SKM-1 treated with dmso at 0.1 percent for 144 hours (cell line): ENCODE results near the gene ANGEL2.

ENCODE experiments used
- DNase-seq: peaks from one replicate; lab custom pipeline; 2025; ENCODE audit not compliant: unreplicated experiment; lab: John Stamatoyannopoulos, UW

Gene ANGEL2

DNA sequence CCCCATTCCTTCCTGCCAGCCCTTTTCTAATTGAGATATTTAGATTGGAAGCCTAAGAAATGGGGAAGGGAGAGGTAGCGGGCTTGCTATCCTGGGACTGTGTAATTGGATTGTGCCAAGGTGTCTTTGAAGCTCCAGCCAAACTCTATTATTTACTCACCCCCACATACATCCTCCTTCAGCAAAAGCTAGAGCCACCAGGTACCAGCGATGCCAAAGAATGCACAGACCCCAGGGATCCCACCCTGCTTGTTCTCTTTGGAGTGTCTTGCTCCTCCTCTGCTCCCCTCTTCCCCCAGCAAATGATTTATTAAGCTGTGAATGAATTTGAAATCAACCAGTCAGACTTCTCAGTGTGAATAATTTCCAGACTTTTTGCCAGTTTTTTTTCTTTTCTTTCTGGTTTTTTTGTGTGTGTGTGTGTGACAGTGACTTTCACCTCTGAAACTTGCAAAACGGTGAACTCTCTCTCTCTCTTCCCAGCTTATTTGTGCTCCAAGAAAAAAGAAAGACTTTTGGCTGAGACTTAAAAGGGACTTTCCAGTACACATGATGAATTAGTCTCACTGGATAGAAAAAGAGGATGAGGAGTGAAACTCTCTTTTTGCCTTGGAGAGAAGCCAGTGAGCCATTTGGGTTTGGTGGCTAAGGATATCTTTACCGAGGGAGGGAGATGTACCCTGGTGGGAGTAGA, 63.6 kb downstream of the ANGEL2 start:
- no peak for DNase-seq

GRCh38 chr1:212951126-212951946, 64.3 kb downstream of the ANGEL2 start:
- DNase-seq = no peak

DNA sequence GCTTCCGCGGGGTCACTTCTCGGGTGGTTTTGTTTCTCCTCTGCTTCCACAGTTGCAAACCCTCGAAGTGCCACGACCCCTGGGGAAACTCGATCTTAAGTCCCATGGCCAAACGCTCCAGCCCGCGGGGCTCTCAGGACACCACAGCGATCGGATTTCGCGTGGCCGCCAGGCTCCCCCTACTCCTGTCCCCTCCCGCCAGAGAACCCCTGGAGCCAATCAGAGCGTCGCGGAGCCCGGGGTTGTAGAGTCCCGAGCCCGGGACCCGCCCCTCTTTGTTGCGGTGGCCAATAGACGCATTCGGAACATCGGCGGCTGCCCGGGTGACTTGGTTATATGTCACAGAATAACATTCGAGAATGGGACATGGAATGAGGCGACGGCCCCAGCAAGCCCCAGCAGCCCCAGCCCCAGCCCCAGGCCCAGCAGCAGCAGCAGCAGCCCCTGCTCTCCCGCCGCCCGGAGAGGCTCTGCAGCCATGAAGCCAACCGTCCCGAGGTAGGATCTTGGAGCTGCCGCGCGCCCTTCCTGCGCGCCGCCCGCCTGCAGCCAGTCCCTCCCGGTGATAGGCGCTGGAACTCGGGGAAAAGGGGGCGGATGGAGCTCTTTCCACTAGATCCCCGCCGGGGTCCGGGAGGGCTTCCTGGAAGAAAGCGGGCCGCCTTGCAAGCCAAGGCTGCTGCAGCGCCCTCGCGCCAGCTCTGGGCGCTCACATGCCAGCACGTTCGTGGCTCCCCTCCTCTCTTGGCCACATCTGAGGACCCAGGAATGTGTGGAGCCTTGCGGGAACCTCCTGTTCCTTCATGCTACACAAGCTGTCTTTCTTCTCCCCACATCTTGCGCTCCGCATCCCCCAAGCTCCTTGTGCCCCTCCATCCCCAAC, 65.2 kb downstream of the ANGEL2 start, which contains the start of gene VASH2:
Gene VASH2, plus strand, starts transcription at position 299 of the 883 bp plus-strand sequence. CDS start 1,002 bp downstream, outside the sequence.
- peak; percentile 24 for DNase-seq

- DNase-seq = no peak
Measured at GRCh38 chr1:212949771-212950170, 65.9 kb downstream of the ANGEL2 start.

GRCh38 chr1:212946872-212947271, 68.8 kb downstream of the ANGEL2 start:
- no peak for DNase-seq

DNA sequence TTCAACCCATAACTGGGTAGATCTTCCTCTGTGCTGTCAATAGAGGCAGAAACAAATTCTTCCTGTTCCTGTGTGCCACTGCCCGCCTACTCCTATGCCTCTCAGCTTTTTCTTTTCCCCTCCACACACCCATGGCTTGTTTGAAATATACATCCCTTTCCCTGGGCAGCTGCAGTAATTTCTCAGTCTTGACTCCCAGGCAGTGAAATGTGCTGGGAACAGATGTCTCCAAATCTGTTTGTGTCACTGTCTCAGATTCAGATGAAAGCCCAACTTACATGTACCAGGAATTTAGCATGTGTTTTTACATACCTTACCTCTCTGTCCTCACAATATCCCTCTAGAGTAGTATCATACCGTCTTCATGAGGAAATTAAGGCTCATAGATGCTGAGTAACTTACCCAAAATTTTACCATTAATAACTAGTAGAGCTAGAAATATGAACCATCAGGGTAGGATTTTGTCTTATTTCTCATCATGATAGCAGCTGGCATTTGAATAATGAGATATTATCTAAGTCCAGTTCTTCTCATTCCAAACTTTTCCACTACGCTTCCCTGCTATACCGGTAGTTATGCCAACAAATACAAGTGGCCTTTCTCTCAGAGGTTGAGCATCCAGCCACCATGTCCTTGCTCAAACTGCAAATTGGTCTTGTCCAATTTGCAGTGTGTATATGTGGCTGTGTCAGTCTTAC, 70.1 kb downstream of the ANGEL2 start:
- no peak for DNase-seq

DNA sequence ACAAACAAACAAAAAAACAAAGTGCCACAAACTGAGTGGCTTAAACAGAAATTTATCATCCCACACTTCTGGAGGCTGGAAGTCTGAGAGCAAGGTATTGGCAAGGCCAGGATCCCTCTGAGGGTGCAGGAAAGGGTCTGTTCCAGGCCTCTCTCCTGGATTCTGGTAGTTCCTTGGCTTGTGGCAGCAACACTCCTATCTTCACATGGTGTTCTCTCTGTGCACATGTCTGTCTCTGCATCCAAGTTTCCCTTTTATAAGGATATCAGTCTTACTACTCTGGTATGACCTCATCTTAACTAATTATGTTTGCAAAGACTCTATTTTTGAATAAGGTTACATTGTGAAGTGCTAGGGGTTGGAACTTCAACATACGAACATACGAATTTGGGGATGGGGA, 70.6 kb downstream of the ANGEL2 start:
- no peak for DNase-seq

- peak; percentile 43 for DNase-seq
Measured at GRCh38 chr1:212944229-212944901, 71.3 kb downstream of the ANGEL2 start.

DNA sequence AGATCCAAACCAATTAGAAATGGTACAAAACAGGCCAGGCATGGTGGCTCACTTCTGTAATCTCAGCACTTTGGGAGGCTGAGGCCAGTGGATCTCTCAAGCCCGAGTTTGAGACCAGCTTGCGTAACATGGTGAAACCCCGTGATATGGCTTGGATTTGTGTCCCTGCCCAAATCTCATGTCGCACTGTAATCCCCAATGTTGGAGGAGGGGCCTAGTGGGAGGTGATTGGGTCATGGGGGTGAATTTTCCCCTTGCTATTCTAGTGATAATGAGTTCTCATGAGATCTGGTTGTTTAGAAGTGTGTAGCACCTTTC, 72.3 kb downstream of the ANGEL2 start:
- no peak for DNase-seq

GRCh38 chr1:212942679-212943392, 72.8 kb downstream of the ANGEL2 start:
- DNase-seq = no peak
